Body of pancreas (tissue), 4 donors: ENCODE results near the gene ZNF277. TPM values are rescaled to one million over a fixed set of nuclear protein-coding genes. Genes with fewer than 3 reads are reported as not detected.

Experiments
- ATAC-seq: fragments of 150-250 bp; one replicate; pipeline ENCODE4 v1.9.1; 2016
- DNase-seq, 4 donors: peaks; one replicate each; pipeline ENCODE4 v3.0.0-alpha.2; 2019
- H3K27ac ChIP-seq, 4 donors: fragments of 200-600 bp; sonication (generic); 1 replicate in 3 of 4; 2 replicates in 1 of 4; pipeline versions ENCODE4 v1.5.1 to v1.6.1; 2016 to 2019; ENCODE audit warnings: mild to moderate bottlenecking in 1 of 4, mixed read lengths in 1 of 4, moderate library complexity in 1 of 4
- H3K27me3 ChIP-seq, 2 donors: fragments of 200-600 bp; sonication (generic); one replicate each; pipeline ENCODE4 v1.6.0; 2016; ENCODE audit warnings: mild to moderate bottlenecking in 1 of 2
- H3K36me3 ChIP-seq, 2 donors: fragments of 200-600 bp; sonication (generic); replicated peaks in 1 of 2; 2 replicates each; pipeline ENCODE4 v1.5.1; 2016; ENCODE audit warnings: low read depth in 2 of 2; ENCODE audit not compliant: insufficient read depth in 1 of 2
- H3K4me1 ChIP-seq: fragments of 200-600 bp; sonication (generic); one replicate; pipeline ENCODE4 v1.6.0; 2016
- H3K4me3 ChIP-seq, 2 donors: fragments of 200-600 bp; sonication (generic); 1 replicate in 1 of 2; 2 replicates in 1 of 2; pipeline ENCODE4 v1.5.1; 2016 to 2019
- H3K9me3 ChIP-seq, 3 donors: fragments of 200-600 bp; sonication (generic); 1 replicate in 2 of 3; 2 replicates in 1 of 3; pipeline ENCODE4 v1.5.1; 2016
- CTCF ChIP-seq, 7 experiments: fragments of 450-650 bp in 4 of 7; fragments of 200-600 bp in 3 of 7; sonication (generic) in 3 of 7; IDR thresholded peaks; one replicate each; pipeline ENCODE4 v1.5.1; 2016 to 2019; ENCODE audit warnings: antibody characterized with exemption in 7 of 7
- POLR2A ChIP-seq, 3 donors: fragments of 450-650 bp; IDR thresholded peaks; one replicate each; pipeline ENCODE4 v1.6.1; 2016; ENCODE audit warnings: antibody characterized with exemption in 3 of 3, mild to moderate bottlenecking in 2 of 3
- WGBS, 2 donors: methylation state at CpG; one replicate each; pipeline ENCODE4 v1.1.5; 2017; 5-methylcytosine and 5-hydroxymethylcytosine counted together
- intact Hi-C: fragments of 100-400 bp; cut with DNase I; formaldehyde crosslinking; loops from one replicate; pipeline ENCODE4 v1.15.1; 2023
- total RNA-seq, 2 donors: library from RNA; depleted of rRNA; stranded (reverse); fragments of >200 nt; gene quantifications; one replicate each; pipeline ENCODE4 v1.1.0, GENCODE V29; 2016

The ZNF277 gene
- total RNA-seq, 2 donors from 2014 or later = 12.9 to 34.0 TPM

- Histone ChIP-seq H3K4me3 (no peak overlapping the region), H3K27ac (no peak overlapping the region), H3K4me1 (peaks cover 7% of the 10 kb centered on the region), H3K36me3 (no peaks in the 10 kb centered on the region), H3K9me3 (no peaks in the 10 kb centered on the region), H3K27me3 (no peaks in the 10 kb centered on the region)
- intact Hi-C loops = no loop called here
- DNase-seq = no peak
- ATAC-seq = no peak
- WGBS, 2 donors = 92 to 94% methylated on average over 1 of the region's 1 CpG
- TF ChIP-seq POLR2A (IDR thresholded peaks at IDR 0.05) = no peak
Observed at GRCh38 chr7:112366886-112367285, 160.4 kb downstream of the ZNF277 start.

- peak; percentile 47 to 75 (median 64) for DNase-seq
- TF ChIP-seq POLR2A (IDR thresholded peaks at IDR 0.05) = no peak
- no peak for TF ChIP-seq CTCF (IDR thresholded peaks at IDR 0.05)
Observed at GRCh38 chr7:112370436-112370835, 163.9 kb downstream of the ZNF277 start.

GRCh38 chr7:112371701-112372100 is 165.2 kb downstream of the ZNF277 start:
- Histone ChIP-seq H3K36me3 (no peaks in the 10 kb centered on the region), H3K27me3 (no peaks in the 10 kb centered on the region), H3K27ac (no peak overlapping the region), H3K4me1 (peaks cover 7% of the 10 kb centered on the region), H3K9me3 (no peaks in the 10 kb centered on the region), H3K4me3 (no peak overlapping the region)
- 45 to 48% methylated on average over 2 of the region's 2 CpGs for WGBS, 2 donors
- intact Hi-C loops = no loop called here
- no peak for ATAC-seq
- TF ChIP-seq CTCF (IDR thresholded peaks at IDR 0.05) (no peak), POLR2A (IDR thresholded peaks at IDR 0.05) (no peak)
- DNase-seq = no peak

More at GRCh38 chr7:112370436-112370835, 163.9 kb downstream of the ZNF277 start:
- Histone ChIP-seq H3K27ac (no peak overlapping the region), H3K36me3 (no peaks in the 10 kb centered on the region), H3K4me3 (no peak overlapping the region), H3K4me1 (peaks cover 7% of the 10 kb centered on the region), H3K27me3 (no peaks in the 10 kb centered on the region), H3K9me3 (no peaks in the 10 kb centered on the region)
- WGBS, 2 donors = 11 to 16% methylated on average over 2 of the region's 2 CpGs
- intact Hi-C loops = no loop called here
- peak; percentile 47 for ATAC-seq

- Histone ChIP-seq H3K36me3 (no peaks in the 10 kb centered on the region), H3K27me3 (no peaks in the 10 kb centered on the region), H3K4me3 (no peak overlapping the region), H3K9me3 (no peaks in the 10 kb centered on the region), H3K4me1 (peaks cover 7% of the 10 kb centered on the region), H3K27ac (no peak overlapping the region)
- 0 to 33% methylated on average over 1 of the region's 1 CpG for WGBS, 2 donors
- DNase-seq = no peak
- ATAC-seq = no peak
- TF ChIP-seq POLR2A (IDR thresholded peaks at IDR 0.05) (no peak), CTCF (IDR thresholded peaks at IDR 0.05) (no peak)
- intact Hi-C loops = no loop called here
Observed at GRCh38 chr7:112372101-112372500, 165.6 kb downstream of the ZNF277 start.

GRCh38 chr7:112377593-112377992 is 171.1 kb downstream of the ZNF277 start:
- TF ChIP-seq CTCF (IDR thresholded peaks at IDR 0.05) = no peak
- TF ChIP-seq POLR2A (IDR thresholded peaks at IDR 0.05) = no peak
- no peaks in the 10 kb centered on the region for H3K27me3 ChIP-seq
- no peaks in the 10 kb centered on the region for H3K36me3 ChIP-seq
- no peaks in the 10 kb centered on the region for H3K4me1 ChIP-seq
- 88 to 95% methylated on average over 1 of the region's 1 CpG for WGBS, 2 donors
- intact Hi-C loops = no loop called here
- no peak overlapping the region for H3K27ac ChIP-seq
- ATAC-seq (no peak), DNase-seq (no peak)
- H3K9me3 ChIP-seq = no peaks in the 10 kb centered on the region
- no peak overlapping the region for H3K4me3 ChIP-seq
